IMR-90 (cell line): Measurements from ENCODE around the gene OR2A12. TPM values are rescaled to one million over a fixed set of nuclear protein-coding genes. Genes with fewer than 3 reads are reported as not detected.

ENCODE experiments used
- ATAC-seq: fragments of 200-7000 bp; cut with Tn5 transposase; 2 replicates; pipeline ENCODE4 v1.9.1; 2020; ENCODE audit warnings: low read depth, mild to moderate bottlenecking, moderate library complexity
- BruUV-seq: library from RNA; stranded (reverse); fragments of 400-500 nt; replicated peaks from 2 replicates; lab custom pipeline; 2021; lab: Mats Ljungman, UMichigan
- CTCF ChIA-PET: fragments of 300-600 bp; formaldehyde crosslinking; extraction: SDS; loops from one replicate; lab custom pipeline; 2021; ENCODE audit warnings: antibody characterized with exemption; lab: Yijun Ruan, JAX
- POLR2A ChIA-PET: fragments of 300-600 bp; sonication (Branson Sonifier 250); formaldehyde crosslinking; loops from one replicate; lab custom pipeline; 2022; ENCODE audit warnings: antibody characterized with exemption; ENCODE audit not compliant: unreplicated experiment; lab: Charles Lee
- DNase-seq: peaks from one replicate; pipeline ENCODE4 v3.0.0; 2013
- H2AFZ ChIP-seq: replicated peaks from 2 replicates; pipeline ENCODE3; 2013; ENCODE audit warnings: low read length, mild to moderate bottlenecking; ENCODE audit not compliant: poor library complexity
- H2AK5ac ChIP-seq: 2 replicates; pipeline ENCODE4 v1.6.1; 2013; ENCODE audit warnings: low read depth, low read length, inconsistent platforms
- H2AK9ac ChIP-seq: replicated peaks from 2 replicates; pipeline ENCODE3; 2013; ENCODE audit warnings: mild to moderate bottlenecking, low read depth, low read length, moderate library complexity; ENCODE audit not compliant: poor library complexity
- H2BK120ac ChIP-seq: 2 replicates; pipeline ENCODE4 v1.6.1; 2013; ENCODE audit warnings: low read depth, low read length, inconsistent platforms
- H2BK15ac ChIP-seq: 3 replicates; pipeline ENCODE4 v1.6.1; 2013; ENCODE audit warnings: low read depth, low read length, inconsistent platforms
- H2BK20ac ChIP-seq: 2 replicates; pipeline ENCODE4 v1.6.1; 2013; ENCODE audit warnings: low read depth, mild to moderate bottlenecking, inconsistent platforms, low read length, moderate library complexity
- H2BK5ac ChIP-seq: 2 replicates; pipeline ENCODE4 v1.6.1; 2013; ENCODE audit warnings: mild to moderate bottlenecking, low read depth, low read length, inconsistent platforms; ENCODE audit not compliant: poor library complexity, severe bottlenecking
- H3K14ac ChIP-seq: replicated peaks from 2 replicates; pipeline ENCODE4 v1.6.1; 2013; ENCODE audit warnings: low read depth, low read length, inconsistent platforms
- H3K18ac ChIP-seq: 2 replicates; pipeline ENCODE4 v1.6.1; 2013; ENCODE audit warnings: low read depth, low read length, control low read depth
- H3K23ac ChIP-seq: 2 replicates; pipeline ENCODE4 v1.6.1; 2013; ENCODE audit warnings: low read depth, low read length, inconsistent platforms
- H3K27ac ChIP-seq: 2 replicates; pipeline ENCODE4 v1.5.1; 2013; ENCODE audit warnings: mild to moderate bottlenecking, control low read depth, low read length; ENCODE audit not compliant: insufficient read depth
- H3K27me3 ChIP-seq: 2 replicates; pipeline ENCODE4 v1.6.1; 2013; ENCODE audit warnings: low read length; ENCODE audit not compliant: control insufficient read depth, insufficient read depth
- H3K36me3 ChIP-seq: 2 replicates; pipeline ENCODE4 v1.6.1; 2013; ENCODE audit warnings: low read length, mixed read lengths; ENCODE audit not compliant: control insufficient read depth, insufficient read depth
- H3K4ac ChIP-seq: 2 replicates; pipeline ENCODE4 v1.6.1; 2013; ENCODE audit warnings: low read depth, low read length, inconsistent platforms
- H3K4me1 ChIP-seq: 2 replicates; pipeline ENCODE4 v1.6.1; 2013; ENCODE audit warnings: low read length, mixed read lengths; ENCODE audit not compliant: control insufficient read depth, insufficient read depth
- H3K4me2 ChIP-seq: 2 replicates; pipeline ENCODE4 v1.6.1; 2013; ENCODE audit warnings: low read depth, mild to moderate bottlenecking, control low read depth, low read length, moderate library complexity
- H3K4me3 ChIP-seq: 2 replicates; pipeline ENCODE4 v1.5.1; 2013; ENCODE audit warnings: low read depth, mild to moderate bottlenecking, control low read depth, low read length, moderate library complexity; ENCODE audit not compliant: insufficient read depth
- H3K56ac ChIP-seq: 2 replicates; pipeline ENCODE4 v1.6.1; 2013; ENCODE audit warnings: low read length, inconsistent platforms; ENCODE audit not compliant: insufficient read depth; ENCODE audit errors: extremely low read depth
- H3K79me1 ChIP-seq, 2 experiments: 2 replicates each; pipeline ENCODE4 v1.6.1; 2013; ENCODE audit warnings: low read length in 2 of 2, inconsistent platforms in 1 of 2, low read depth in 1 of 2
- H3K9ac ChIP-seq: 2 replicates; pipeline ENCODE4 v1.6.1; 2013; ENCODE audit warnings: low read depth, low read length, control low read depth
- H3K9me1 ChIP-seq: 2 replicates; pipeline ENCODE4 v1.6.1; 2013; ENCODE audit warnings: low read length, inconsistent platforms; ENCODE audit not compliant: insufficient read depth
- H3K9me3 ChIP-seq: 2 replicates; pipeline ENCODE4 v1.6.1; 2013; ENCODE audit warnings: low read length; ENCODE audit not compliant: control insufficient read depth, insufficient read depth
- H4K20me1 ChIP-seq: 2 replicates; pipeline ENCODE4 v1.6.1; 2013; ENCODE audit warnings: low read length, inconsistent platforms; ENCODE audit not compliant: insufficient read depth
- H4K5ac ChIP-seq: 2 replicates; pipeline ENCODE4 v1.6.1; 2013; ENCODE audit warnings: mild to moderate bottlenecking, low read depth, low read length, control low read depth
- H4K8ac ChIP-seq, 2 experiments: 2 replicates each; pipeline ENCODE4 v1.6.1; 2013; ENCODE audit warnings: low read depth in 2 of 2, low read length in 2 of 2, control low read depth in 1 of 2, inconsistent platforms in 1 of 2
- H4K91ac ChIP-seq: 2 replicates; pipeline ENCODE4 v1.6.1; 2013; ENCODE audit warnings: low read depth, low read length, inconsistent platforms; ENCODE audit not compliant: insufficient read depth
- CEBPB ChIP-seq: IDR thresholded peaks from 2 replicates; pipeline ENCODE4 v1.6.1; 2012; ENCODE audit warnings: low read depth, low read length, improper control_type of control experiment
- MAZ ChIP-seq: IDR thresholded peaks from 2 replicates; pipeline ENCODE4 v1.6.1; 2012; ENCODE audit warnings: low read depth, mild to moderate bottlenecking, low read length, improper control_type of control experiment, moderate library complexity, borderline replicate concordance
- MXI1 ChIP-seq: IDR thresholded peaks from 2 replicates; pipeline ENCODE4 v1.6.1; 2012; ENCODE audit warnings: low read depth, mild to moderate bottlenecking, low read length, moderate library complexity, borderline replicate concordance
- RCOR1 ChIP-seq: IDR thresholded peaks from 2 replicates; pipeline ENCODE4 v1.6.1; 2012; ENCODE audit warnings: mild to moderate bottlenecking, low read length, improper control_type of control experiment; ENCODE audit not compliant: insufficient replicate concordance
- SMC3 ChIP-seq: fragments of 150-350 bp; IDR thresholded peaks from 2 replicates; pipeline ENCODE4 v1.6.1; 2016; ENCODE audit warnings: low read depth, mild to moderate bottlenecking, antibody characterized with exemption, low read length, moderate library complexity
- USF2 ChIP-seq: fragments of 150-350 bp; IDR thresholded peaks from 2 replicates; pipeline ENCODE4 v1.6.1; 2017; ENCODE audit warnings: mild to moderate bottlenecking, antibody characterized with exemption, low read length, low read depth
- WGBS, 2 experiments: methylation state at CpG; one replicate each; pipeline versions ENCODE4 v1.1.5 to v1.1.7; 2013; ENCODE audit warnings: missing lambda C conversion rate in 2 of 2; ENCODE audit not compliant: insufficient read length in 1 of 2; ENCODE audit errors: extremely low coverage in 2 of 2; 5-methylcytosine and 5-hydroxymethylcytosine counted together
- dilution Hi-C: fragments of 300-500 bp; cut with HindIII; formaldehyde crosslinking; loops from one replicate; pipeline ENCODE4 v1.14.3; 2018; ENCODE audit warnings: low sequenced_read_pairs; ENCODE audit not compliant: unreplicated experiment
- in situ Hi-C: fragments of 300-500 bp; cut with MboI; formaldehyde crosslinking; loops from 3 replicates; pipeline ENCODE4 v1.14.3; 2019; ENCODE audit warnings: low sequenced_read_pairs, inconsistent platforms, mixed read lengths
- intact Hi-C: fragments of 100-400 bp; cut with micrococcal nuclease; formaldehyde crosslinking; loops from 2 replicates; pipeline ENCODE4 v1.10.0; 2022
- polyA plus RNA-seq, 3 experiments: library from polyadenylated mRNA; depleted of rRNA; stranded (reverse); fragments of >200 nt; gene quantifications; 2 replicates each; pipeline ENCODE4 v1.2.3, GENCODE V29; 2012; ENCODE audit warnings: low replicate concordance in 1 of 3
- total RNA-seq: library from RNA; depleted of rRNA; stranded (reverse); fragments of >200 nt; gene quantifications from 2 replicates; pipeline ENCODE4 v1.2.3, GENCODE V29; 2012

Gene OR2A12
- total and polyA plus RNA-seq, 2 of the 4 experiments (the other 2 are of a cell fraction), result not detected

- intact Hi-C loops (no loop called here), dilution Hi-C loops (no loop called here), in situ Hi-C loops (no loop called here)
- no peak overlapping the region for H2BK5ac ChIP-seq
- H2BK15ac ChIP-seq, result no peak overlapping the region
- H2AK9ac ChIP-seq, result no peak overlapping the region
- no peak overlapping the region for H4K91ac ChIP-seq
- H3K9ac ChIP-seq, result no peak overlapping the region
- H3K4me2 ChIP-seq, result no peak overlapping the region
- no peak overlapping the region for H3K4me3 ChIP-seq
- no peak overlapping the region for H4K5ac ChIP-seq
- no peaks in the 10 kb centered on the region for H3K9me1 ChIP-seq
- no peak overlapping the region for H3K23ac ChIP-seq
- peaks cover 3% of the 10 kb centered on the region for H3K9me3 ChIP-seq
- H3K14ac ChIP-seq, result no peak overlapping the region
- no peaks in the 10 kb centered on the region for H3K27me3 ChIP-seq
- no peak overlapping the region for H2AK5ac ChIP-seq
- no peak overlapping the region for H3K4ac ChIP-seq
- ChIA-PET POLR2A (no interaction called here), CTCF (no interaction called here)
- no peak overlapping the region for H3K27ac ChIP-seq
- no peak overlapping the region for H2AFZ ChIP-seq
- H3K4me1 ChIP-seq, result no peaks in the 10 kb centered on the region
- H3K36me3 ChIP-seq, result no peaks in the 10 kb centered on the region
- no peaks in the 10 kb centered on the region for H3K79me1 ChIP-seq
- no peak overlapping the region for H2BK20ac ChIP-seq
- no peak overlapping the region for H3K56ac ChIP-seq
- no peak overlapping the region for H4K8ac ChIP-seq
- no peak for TF ChIP-seq CEBPB
- no peak for TF ChIP-seq MXI1
- TF ChIP-seq USF2, result no peak
- TF ChIP-seq MAZ, result no peak
- TF ChIP-seq RCOR1, result no peak
- TF ChIP-seq SMC3, result no peak
- no peak overlapping the region for H3K18ac ChIP-seq
- ATAC-seq (no peak), DNase-seq (no peak)
- BruUV-seq, result no TSS peak
- H2BK120ac ChIP-seq, result no peak overlapping the region
- no peaks in the 10 kb centered on the region for H4K20me1 ChIP-seq
- WGBS, 2 experiments, result 100% methylated on average over 2 of the region's 3 CpGs; no CpG with 5 or more reads in 1 of the 2 experiments
These were observed 56.1 kb downstream of the OR2A12 start for GRCh38 chr7:144142187-144142586.
